HFF-Myc (cell line): ENCODE data around the gene DNAH10.
A peak's percentile ranks its signal among the peaks of the same experiment; 100 is the strongest.

Experiments used
- DNase-seq: peaks from one replicate; pipeline ENCODE4 v3.0.0-alpha.2; 2011; ENCODE audit warnings: low read depth; ENCODE audit errors: extremely low read depth
- H3K4me3 ChIP-seq: replicated peaks from 2 replicates; pipeline ENCODE4 v1.5.1; 2011; ENCODE audit warnings: low read depth, mild to moderate bottlenecking, control low read depth, low read length
- TF ChIP-seq, protein P1 (sequence below): IDR thresholded peaks from 2 replicates; pipeline ENCODE4 v1.5.1; 2012; ENCODE audit warnings: mild to moderate bottlenecking, low read depth, low read length, control low read depth; ENCODE audit errors: missing control alignments

The DNAH10 gene

DNA sequence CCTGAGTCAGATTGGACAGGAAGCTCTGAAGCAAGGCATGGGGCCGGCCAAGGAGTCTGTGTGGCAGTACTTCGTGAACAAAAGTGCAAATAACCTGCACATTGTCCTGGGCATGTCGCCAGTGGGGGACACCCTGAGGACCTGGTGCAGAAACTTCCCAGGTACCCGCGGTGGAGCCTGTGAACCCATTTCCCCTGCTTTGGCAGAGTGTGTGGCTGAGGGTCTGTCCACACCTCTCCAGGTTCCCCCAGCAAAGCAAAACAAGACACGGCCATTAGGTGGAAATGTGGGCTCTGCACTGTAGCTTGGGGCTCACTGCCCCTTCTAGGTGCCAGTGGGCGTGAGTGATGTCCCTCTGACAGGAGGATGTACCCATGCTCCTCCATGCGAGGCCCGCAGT is 131.2 kb downstream of the DNAH10 start:
- DNase-seq = no peak
- H3K4me3 ChIP-seq = no peak overlapping the region
- TF ChIP-seq, protein P1, sequence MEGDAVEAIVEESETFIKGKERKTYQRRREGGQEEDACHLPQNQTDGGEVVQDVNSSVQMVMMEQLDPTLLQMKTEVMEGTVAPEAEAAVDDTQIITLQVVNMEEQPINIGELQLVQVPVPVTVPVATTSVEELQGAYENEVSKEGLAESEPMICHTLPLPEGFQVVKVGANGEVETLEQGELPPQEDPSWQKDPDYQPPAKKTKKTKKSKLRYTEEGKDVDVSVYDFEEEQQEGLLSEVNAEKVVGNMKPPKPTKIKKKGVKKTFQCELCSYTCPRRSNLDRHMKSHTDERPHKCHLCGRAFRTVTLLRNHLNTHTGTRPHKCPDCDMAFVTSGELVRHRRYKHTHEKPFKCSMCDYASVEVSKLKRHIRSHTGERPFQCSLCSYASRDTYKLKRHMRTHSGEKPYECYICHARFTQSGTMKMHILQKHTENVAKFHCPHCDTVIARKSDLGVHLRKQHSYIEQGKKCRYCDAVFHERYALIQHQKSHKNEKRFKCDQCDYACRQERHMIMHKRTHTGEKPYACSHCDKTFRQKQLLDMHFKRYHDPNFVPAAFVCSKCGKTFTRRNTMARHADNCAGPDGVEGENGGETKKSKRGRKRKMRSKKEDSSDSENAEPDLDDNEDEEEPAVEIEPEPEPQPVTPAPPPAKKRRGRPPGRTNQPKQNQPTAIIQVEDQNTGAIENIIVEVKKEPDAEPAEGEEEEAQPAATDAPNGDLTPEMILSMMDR = no peak

DNA sequence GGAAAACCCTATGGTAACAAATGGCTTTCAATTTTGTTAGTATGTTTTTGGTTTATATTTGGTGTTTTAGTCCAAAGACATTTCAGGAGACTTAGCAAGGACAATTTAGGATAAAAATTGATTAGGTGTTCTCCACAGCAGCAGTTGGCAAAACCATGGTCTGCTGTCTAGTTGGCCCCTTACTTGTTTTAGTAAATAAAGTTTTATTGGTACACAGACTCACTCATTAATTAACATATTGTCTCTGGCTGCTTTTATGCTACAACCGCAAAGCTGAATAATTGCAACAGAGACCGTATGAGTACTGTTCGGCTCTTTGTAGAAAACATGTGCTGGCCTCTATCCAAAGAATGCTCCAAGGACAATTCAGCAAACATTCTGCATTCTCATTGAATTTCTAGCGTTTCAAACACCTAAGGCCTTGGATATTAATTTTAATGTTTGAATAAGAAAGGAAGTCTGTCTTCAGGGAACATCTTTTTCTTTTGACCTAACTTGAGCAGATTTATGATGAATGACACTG is 132.8 kb downstream of the DNAH10 start:
- DNase-seq = no peak
- H3K4me3 ChIP-seq = no peak overlapping the region
- TF ChIP-seq, protein P1 = no peak

DNA sequence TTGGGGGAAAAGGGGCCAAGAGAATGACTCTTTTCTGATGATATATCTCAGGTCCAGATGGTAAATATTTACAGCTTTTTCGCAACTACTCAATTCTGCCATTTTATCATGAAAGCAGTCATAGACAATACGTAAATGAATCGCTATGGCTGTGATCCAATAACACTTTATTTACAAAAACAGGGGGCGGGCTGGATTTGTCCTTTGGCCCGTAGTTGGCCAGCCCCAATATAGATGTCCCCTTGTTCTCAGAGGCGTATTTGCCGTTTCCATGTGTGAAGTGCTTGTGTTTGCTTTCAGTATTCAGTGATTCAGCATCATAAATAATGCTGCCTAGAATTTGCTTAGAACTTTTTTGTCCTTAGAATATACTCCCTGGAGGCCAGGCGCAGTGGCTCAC is 133.3 kb downstream of the DNAH10 start:
- TF ChIP-seq, protein P1 = no peak
- no peak for DNase-seq
- no peak overlapping the region for H3K4me3 ChIP-seq

DNA sequence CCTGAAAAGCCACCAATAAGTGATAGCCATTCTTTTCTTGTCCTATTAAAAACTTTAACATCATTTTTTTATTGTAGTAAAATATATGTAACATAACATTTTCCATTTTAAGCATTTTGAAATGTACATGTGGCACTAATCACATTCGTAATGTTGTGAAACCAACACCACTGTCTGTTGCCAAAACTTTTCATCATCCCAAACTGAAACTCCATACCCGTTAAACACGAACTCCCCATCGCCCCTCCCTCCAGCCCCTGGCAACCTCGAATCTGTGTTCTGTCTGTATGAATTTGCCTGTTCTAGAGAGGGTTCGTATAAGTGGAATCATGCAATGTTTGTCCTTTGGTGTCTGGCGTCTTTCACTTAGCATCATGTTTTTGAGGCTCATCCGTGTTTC is 134.7 kb downstream of the DNAH10 start:
- H3K4me3 ChIP-seq = peak overlapping the region; percentile 14
- peak; percentile 44 for DNase-seq
- TF ChIP-seq, protein P1 = no peak

DNA sequence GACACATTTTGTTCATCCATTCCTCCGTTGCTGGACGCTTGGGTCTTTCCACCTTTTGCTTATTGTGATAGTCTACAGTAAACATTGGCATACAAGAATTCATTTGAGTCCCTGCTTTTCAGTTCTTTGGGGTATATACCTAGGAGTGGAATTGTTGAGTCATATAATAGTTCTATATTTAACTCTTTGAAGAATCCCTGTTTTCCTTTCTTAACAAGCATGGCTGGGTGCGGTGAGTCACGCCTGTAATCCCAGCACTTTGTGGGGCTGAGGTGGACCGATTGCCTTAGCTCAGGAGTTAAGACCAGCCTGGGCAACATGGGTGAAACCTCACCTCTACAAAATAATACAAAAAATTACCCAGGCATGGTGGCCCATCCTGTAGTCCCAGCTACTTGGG is 135.1 kb downstream of the DNAH10 start:
- TF ChIP-seq, protein P1 = no peak
- H3K4me3 ChIP-seq = peak overlapping the region; percentile 14
- peak; percentile 36 for DNase-seq

DNA sequence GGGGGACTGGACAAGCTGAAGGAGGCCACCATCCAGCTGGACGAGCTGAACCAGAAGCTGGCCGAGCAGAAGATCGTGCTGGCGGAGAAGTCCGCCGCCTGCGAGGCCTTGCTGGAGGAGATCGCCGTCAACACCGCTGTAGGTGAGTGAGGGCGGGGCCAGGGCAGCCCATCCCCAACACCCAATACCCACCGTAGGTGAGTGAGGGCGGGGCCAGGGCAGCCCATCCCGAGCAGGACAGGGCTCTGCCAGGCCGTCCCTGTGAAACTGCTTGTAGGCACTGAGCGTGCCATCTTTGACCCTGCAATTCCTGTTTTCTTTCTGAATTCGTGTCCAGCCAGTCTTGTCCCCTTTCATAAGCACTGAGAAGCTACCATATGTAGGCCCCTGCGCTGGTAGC is 136.6 kb downstream of the DNAH10 start:
- H3K4me3 ChIP-seq = no peak overlapping the region
- no peak for DNase-seq
- TF ChIP-seq, protein P1 = no peak

DNA sequence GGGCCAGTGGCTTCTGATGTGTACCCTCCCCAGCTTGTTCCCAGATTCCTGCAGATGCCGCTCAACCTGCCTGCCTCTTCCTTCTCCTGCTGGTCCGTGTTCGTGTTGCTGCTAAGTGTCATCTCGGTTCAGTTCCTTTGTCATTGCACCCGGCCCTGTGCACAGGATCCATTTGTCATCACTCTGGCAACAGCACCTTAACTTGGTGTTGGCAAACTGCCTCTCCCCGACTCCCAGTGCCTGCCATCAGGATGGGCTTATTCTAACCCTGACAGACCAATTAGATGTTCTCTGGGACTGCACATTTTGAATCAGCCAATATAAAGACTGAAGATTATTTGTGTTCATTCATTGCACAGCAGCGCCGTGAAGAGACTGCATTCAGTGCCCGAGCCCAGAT is 137.3 kb downstream of the DNAH10 start:
- no peak for DNase-seq
- TF ChIP-seq, protein P1 = no peak
- H3K4me3 ChIP-seq = no peak overlapping the region
